GM12878 (cell line): Measurements from ENCODE around the gene SRSF10. TPM values are rescaled to one million over a fixed set of nuclear protein-coding genes. Genes with fewer than 3 reads are reported as not detected.

Source experiments
- EZH2 ChIP-seq: IDR thresholded peaks from 2 replicates; pipeline ENCODE4 v1.6.1; 2012; ENCODE audit warnings: low read depth, mild to moderate bottlenecking, control low read depth, inconsistent platforms, low read length, borderline replicate concordance; ENCODE audit not compliant: control insufficient read depth
- JUND ChIP-seq: IDR thresholded peaks from 2 replicates; pipeline ENCODE4 v1.6.1; 2012; ENCODE audit warnings: low read depth, mild to moderate bottlenecking, low read length, improper control_type of control experiment, moderate library complexity
- MEF2A ChIP-seq: IDR thresholded peaks from 2 replicates; pipeline ENCODE4 v1.6.1; 2011; ENCODE audit warnings: low read depth, mild to moderate bottlenecking, low read length, moderate library complexity; ENCODE audit not compliant: insufficient read depth
- MXI1 ChIP-seq: fragments of 150-350 bp; IDR thresholded peaks from 2 replicates; pipeline ENCODE4 v1.6.1; 2011; ENCODE audit warnings: low read depth, mild to moderate bottlenecking, inconsistent platforms, low read length, improper control_type of control experiment
- RELB ChIP-seq: fragments of 450-650 bp; IDR thresholded peaks from 2 replicates; pipeline ENCODE4 v1.6.1; 2017; ENCODE audit warnings: low read depth, mild to moderate bottlenecking, moderate library complexity
- SMARCA5 ChIP-seq: fragments of 450-650 bp; IDR thresholded peaks from 2 replicates; pipeline ENCODE4 v1.6.1; 2017; ENCODE audit warnings: mild to moderate bottlenecking
- YBX1 ChIP-seq: fragments of 450-650 bp; IDR thresholded peaks from 2 replicates; pipeline ENCODE4 v1.6.1; 2016; ENCODE audit warnings: antibody characterized with exemption
- ZNF217 ChIP-seq: fragments of 450-650 bp; IDR thresholded peaks from 2 replicates; pipeline ENCODE4 v1.6.1; 2017; ENCODE audit warnings: antibody characterized with exemption, mild to moderate bottlenecking
- polyA plus RNA-seq, 11 experiments: library from polyadenylated mRNA; depleted of rRNA in 4 of 11; unstranded in 6 of 11; stranded (reverse) in 5 of 11; fragments of >200 nt; fragmentation: Nextera tagmentation in 4 of 11; fragmentation: Illumina TruSeq in 1 of 11; extraction: Ambion mirVana in 4 of 11; extraction: Trizol in 1 of 11; gene quantifications; 1 replicate in 1 of 11; 2 replicates in 10 of 11; pipeline versions ENCODE4 v1.2.1 to v1.2.3, GENCODE V29; 2011 to 2016; ENCODE audit warnings: inconsistent platforms in 2 of 11, missing spikeins in 2 of 11, low read depth in 1 of 11
- total RNA-seq, 4 experiments: library from RNA; depleted of rRNA in 3 of 4; stranded (reverse); fragments of >200 nt in 3 of 4; fragmentation: Illumina TruSeq in 1 of 4; extraction: Trizol in 1 of 4; gene quantifications; 2 replicates each; pipeline versions ENCODE4 v1.2.1 to v1.2.3, GENCODE V29; 2013 to 2021
- TF ChIP-seq, protein P1 (sequence below): fragments of 450-650 bp; IDR thresholded peaks from 2 replicates; pipeline ENCODE4 v1.6.1; 2017; ENCODE audit warnings: mild to moderate bottlenecking, moderate library complexity
- TF ChIP-seq, protein P2 (sequence below): fragments of 450-650 bp; IDR thresholded peaks from 2 replicates; pipeline ENCODE4 v1.6.1; 2016; ENCODE audit warnings: mild to moderate bottlenecking
- TF ChIP-seq, protein P3 (sequence below): IDR thresholded peaks from 2 replicates; pipeline ENCODE4 v1.6.1; 2011; ENCODE audit warnings: low read depth, mild to moderate bottlenecking, low read length, moderate library complexity, borderline replicate concordance; ENCODE audit errors: extremely low read depth

The SRSF10 gene
- total and polyA plus RNA-seq, 10 of the 15 experiments (the other 5 are each of a cell fraction or from before 2014, with no cell fraction given), result 157 to 279 (median 222) TPM

GRCh38 chr1:23916209-23917131 lies 63.7 kb downstream of the SRSF10 start (continued):
- TF ChIP-seq, protein P1, sequence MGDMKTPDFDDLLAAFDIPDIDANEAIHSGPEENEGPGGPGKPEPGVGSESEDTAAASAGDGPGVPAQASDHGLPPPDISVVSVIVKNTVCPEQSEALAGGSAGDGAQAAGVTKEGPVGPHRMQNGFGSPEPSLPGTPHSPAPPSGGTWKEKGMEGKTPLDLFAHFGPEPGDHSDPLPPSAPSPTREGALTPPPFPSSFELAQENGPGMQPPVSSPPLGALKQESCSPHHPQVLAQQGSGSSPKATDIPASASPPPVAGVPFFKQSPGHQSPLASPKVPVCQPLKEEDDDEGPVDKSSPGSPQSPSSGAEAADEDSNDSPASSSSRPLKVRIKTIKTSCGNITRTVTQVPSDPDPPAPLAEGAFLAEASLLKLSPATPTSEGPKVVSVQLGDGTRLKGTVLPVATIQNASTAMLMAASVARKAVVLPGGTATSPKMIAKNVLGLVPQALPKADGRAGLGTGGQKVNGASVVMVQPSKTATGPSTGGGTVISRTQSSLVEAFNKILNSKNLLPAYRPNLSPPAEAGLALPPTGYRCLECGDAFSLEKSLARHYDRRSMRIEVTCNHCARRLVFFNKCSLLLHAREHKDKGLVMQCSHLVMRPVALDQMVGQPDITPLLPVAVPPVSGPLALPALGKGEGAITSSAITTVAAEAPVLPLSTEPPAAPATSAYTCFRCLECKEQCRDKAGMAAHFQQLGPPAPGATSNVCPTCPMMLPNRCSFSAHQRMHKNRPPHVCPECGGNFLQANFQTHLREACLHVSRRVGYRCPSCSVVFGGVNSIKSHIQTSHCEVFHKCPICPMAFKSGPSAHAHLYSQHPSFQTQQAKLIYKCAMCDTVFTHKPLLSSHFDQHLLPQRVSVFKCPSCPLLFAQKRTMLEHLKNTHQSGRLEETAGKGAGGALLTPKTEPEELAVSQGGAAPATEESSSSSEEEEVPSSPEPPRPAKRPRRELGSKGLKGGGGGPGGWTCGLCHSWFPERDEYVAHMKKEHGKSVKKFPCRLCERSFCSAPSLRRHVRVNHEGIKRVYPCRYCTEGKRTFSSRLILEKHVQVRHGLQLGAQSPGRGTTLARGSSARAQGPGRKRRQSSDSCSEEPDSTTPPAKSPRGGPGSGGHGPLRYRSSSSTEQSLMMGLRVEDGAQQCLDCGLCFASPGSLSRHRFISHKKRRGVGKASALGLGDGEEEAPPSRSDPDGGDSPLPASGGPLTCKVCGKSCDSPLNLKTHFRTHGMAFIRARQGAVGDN, result no peak
- TF ChIP-seq MEF2A (0 out of 2 replicates have a peak, but pooled peaks have one; percentile 14), YBX1 (no peak), RELB (0 out of 2 replicates have a peak, but pooled peaks have one; percentile 42), SMARCA5 (peak; percentile 54; the same call in 1 of the 2 replicates), MXI1 (no peak), EZH2 (no peak), JUND (no peak), ZNF217 (no peak)
- TF ChIP-seq, protein P2, sequence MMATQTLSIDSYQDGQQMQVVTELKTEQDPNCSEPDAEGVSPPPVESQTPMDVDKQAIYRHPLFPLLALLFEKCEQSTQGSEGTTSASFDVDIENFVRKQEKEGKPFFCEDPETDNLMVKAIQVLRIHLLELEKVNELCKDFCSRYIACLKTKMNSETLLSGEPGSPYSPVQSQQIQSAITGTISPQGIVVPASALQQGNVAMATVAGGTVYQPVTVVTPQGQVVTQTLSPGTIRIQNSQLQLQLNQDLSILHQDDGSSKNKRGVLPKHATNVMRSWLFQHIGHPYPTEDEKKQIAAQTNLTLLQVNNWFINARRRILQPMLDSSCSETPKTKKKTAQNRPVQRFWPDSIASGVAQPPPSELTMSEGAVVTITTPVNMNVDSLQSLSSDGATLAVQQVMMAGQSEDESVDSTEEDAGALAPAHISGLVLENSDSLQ, result no peak
- TF ChIP-seq, protein P3, sequence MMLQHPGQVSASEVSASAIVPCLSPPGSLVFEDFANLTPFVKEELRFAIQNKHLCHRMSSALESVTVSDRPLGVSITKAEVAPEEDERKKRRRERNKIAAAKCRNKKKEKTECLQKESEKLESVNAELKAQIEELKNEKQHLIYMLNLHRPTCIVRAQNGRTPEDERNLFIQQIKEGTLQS, result 0 out of 2 replicates have a peak, but pooled peaks have one; percentile 23
